GM12878 (cell line): ENCODE results near the gene COL9A1. TPM values are rescaled to one million over a fixed set of nuclear protein-coding genes. Genes with fewer than 3 reads are reported as not detected.

Experiments used
- ATAC-seq: fragments of 200-7000 bp; cut with Tn5 transposase; 3 replicates; pipeline ENCODE4 v1.9.1; 2020; ENCODE audit warnings: mild to moderate bottlenecking, moderate library complexity
- BruUV-seq: library from RNA; stranded (reverse); fragments of 400-500 nt; replicated peaks from 2 replicates; lab custom pipeline; 2021; lab: Mats Ljungman, UMichigan
- CTCF ChIA-PET: fragments of 300-600 bp; sonication (Branson Sonifier 250); formaldehyde crosslinking; extraction: SDS; loops from one replicate; lab custom pipeline; 2021; ENCODE audit warnings: inconsistent platforms; lab: Yijun Ruan, JAX
- POLR2A ChIA-PET: fragments of 350-600 bp; formaldehyde crosslinking; extraction: SDS; loops from one replicate; lab custom pipeline; 2021; ENCODE audit warnings: inconsistent platforms; lab: Charles Lee
- RAD21 ChIA-PET: fragments of 300-600 bp; sonication (Branson Sonifier 250); formaldehyde crosslinking; loops from one replicate; lab custom pipeline; 2023; ENCODE audit warnings: antibody characterized with exemption; ENCODE audit not compliant: unreplicated experiment; lab: Charles Lee
- SMC1A ChIA-PET: fragments of 300-600 bp; sonication (Branson Sonifier 250); formaldehyde crosslinking; loops from one replicate; lab custom pipeline; 2023; ENCODE audit not compliant: unreplicated experiment, uncharacterized antibody; lab: Charles Lee
- DNase-seq: peaks from one replicate; pipeline ENCODE4 v3.0.0-alpha.2; 2011; ENCODE audit warnings: low read depth, low spot score
- FAIRE-seq: peaks from 3 replicates; lab custom pipeline; 2011; peaks lifted over from hg19 to GRCh38; lab: Jason Lieb, UNC
- H2AFZ ChIP-seq: 2 replicates; pipeline ENCODE4 v1.6.0; 2011; ENCODE audit warnings: low read depth, low read length, control low read depth; ENCODE audit not compliant: control insufficient read depth
- H3K27ac ChIP-seq: 2 replicates; pipeline ENCODE4 v1.5.1; 2011; ENCODE audit warnings: control low read depth; ENCODE audit not compliant: control insufficient read depth, insufficient read depth
- H3K27me3 ChIP-seq, 2 experiments: replicated peaks in 1 of 2; 2 replicates each; pipeline versions ENCODE4 v1.6.0 to v1.6.1; 2011; ENCODE audit warnings: low read length in 1 of 2; ENCODE audit not compliant: control insufficient read depth in 2 of 2, insufficient read depth in 2 of 2
- H3K36me3 ChIP-seq, 2 experiments: 2 replicates each; pipeline ENCODE4 v1.5.1; 2011; ENCODE audit warnings: low read length in 1 of 2; ENCODE audit not compliant: control insufficient read depth in 2 of 2, insufficient read depth in 2 of 2
- H3K4me1 ChIP-seq: 2 replicates; pipeline ENCODE4 v1.6.1; 2011; ENCODE audit warnings: mild to moderate bottlenecking, low read length, moderate library complexity, mixed read lengths; ENCODE audit not compliant: control insufficient read depth, insufficient read depth
- H3K4me2 ChIP-seq: 2 replicates; pipeline ENCODE4 v1.6.0; 2011; ENCODE audit warnings: control low read depth; ENCODE audit not compliant: control insufficient read depth, insufficient read depth
- H3K4me3 ChIP-seq: fragments of 200-600 bp; sonication (generic); 2 replicates; pipeline ENCODE4 v1.5.1; 2016
- H3K79me2 ChIP-seq: 2 replicates; pipeline ENCODE4 v1.6.0; 2011; ENCODE audit warnings: low read length; ENCODE audit not compliant: control insufficient read depth, insufficient read depth
- H3K9ac ChIP-seq: 2 replicates; pipeline ENCODE4 v1.8.0; 2011; ENCODE audit warnings: low read length, control low read depth, mixed read lengths; ENCODE audit not compliant: control insufficient read depth, insufficient read depth
- H3K9me3 ChIP-seq: replicated peaks from 3 replicates; pipeline ENCODE4 v1.5.1; 2011; ENCODE audit warnings: mild to moderate bottlenecking, low read length; ENCODE audit not compliant: control insufficient read depth, insufficient read depth
- H4K20me1 ChIP-seq: 2 replicates; pipeline ENCODE4 v1.6.0; 2011; ENCODE audit not compliant: control insufficient read depth, insufficient read depth
- BCL11A ChIP-seq: IDR thresholded peaks from 2 replicates; pipeline ENCODE4 v1.6.1; 2011; ENCODE audit warnings: low read depth, low read length
- POLR2AphosphoS5 ChIP-seq: IDR thresholded peaks from 2 replicates; pipeline ENCODE4 v1.6.1; 2011; ENCODE audit warnings: mild to moderate bottlenecking, low read length, inconsistent platforms
- RAD21 ChIP-seq: IDR thresholded peaks from 2 replicates; pipeline ENCODE4 v1.6.1; 2011; ENCODE audit warnings: mild to moderate bottlenecking, low read depth, low read length, moderate library complexity; ENCODE audit not compliant: insufficient read depth
- WGBS: methylation state at CpG from one replicate; pipeline ENCODE4 v1.1.6; 2016; ENCODE audit warnings: low lambda C conversion rate; ENCODE audit not compliant: insufficient replicate concordance, insufficient coverage; ENCODE audit errors: missing lambda C conversion rate; 5-methylcytosine and 5-hydroxymethylcytosine counted together
- in situ Hi-C: fragments of 300-500 bp; cut with MboI; formaldehyde crosslinking; loops from 9 replicates; pipeline ENCODE4 v1.14.3; 2018; ENCODE audit warnings: mixed read lengths
- intact Hi-C: fragments of 100-400 bp; cut with micrococcal nuclease; formaldehyde crosslinking; loops from one replicate; pipeline ENCODE4 v1.14.2; 2022; ENCODE audit not compliant: unreplicated experiment
- polyA plus RNA-seq, 11 experiments: library from polyadenylated mRNA; depleted of rRNA in 4 of 11; unstranded in 6 of 11; stranded (reverse) in 5 of 11; fragments of >200 nt; fragmentation: Nextera tagmentation in 4 of 11; fragmentation: Illumina TruSeq in 1 of 11; extraction: Ambion mirVana in 4 of 11; extraction: Trizol in 1 of 11; gene quantifications; 1 replicate in 1 of 11; 2 replicates in 10 of 11; pipeline versions ENCODE4 v1.2.1 to v1.2.3, GENCODE V29; 2011 to 2016; ENCODE audit warnings: inconsistent platforms in 2 of 11, missing spikeins in 2 of 11, low read depth in 1 of 11
- total RNA-seq, 4 experiments: library from RNA; depleted of rRNA in 3 of 4; stranded (reverse); fragments of >200 nt in 3 of 4; fragmentation: Illumina TruSeq in 1 of 4; extraction: Trizol in 1 of 4; gene quantifications; 2 replicates each; pipeline versions ENCODE4 v1.2.1 to v1.2.3, GENCODE V29; 2013 to 2021
- TF ChIP-seq, protein P1 (sequence below), 3 experiments: IDR thresholded peaks in 2 of 3; conservative IDR thresholded peaks in 1 of 3; 2 replicates each; pipeline ENCODE4 v1.5.1; 2011; ENCODE audit warnings: low read depth in 3 of 3, low read length in 3 of 3, mild to moderate bottlenecking in 3 of 3, control low read depth in 2 of 3, moderate library complexity in 2 of 3, inconsistent platforms in 1 of 3, mixed read lengths in 1 of 3; ENCODE audit not compliant: control insufficient read depth in 2 of 3, insufficient read depth in 1 of 3; ENCODE audit errors: extremely low read depth in 1 of 3
- TF ChIP-seq, protein P2 (sequence below): fragments of 450-650 bp; formaldehyde crosslinking; IDR thresholded peaks from 2 replicates; pipeline ENCODE4 v1.5.0; 2022; ENCODE audit warnings: mild to moderate bottlenecking, missing genetic modification characterization

Gene COL9A1
- total and polyA plus RNA-seq, 10 of the 15 experiments (the other 5 are each of a cell fraction or from before 2014, with no cell fraction given) = not detected

DNA sequence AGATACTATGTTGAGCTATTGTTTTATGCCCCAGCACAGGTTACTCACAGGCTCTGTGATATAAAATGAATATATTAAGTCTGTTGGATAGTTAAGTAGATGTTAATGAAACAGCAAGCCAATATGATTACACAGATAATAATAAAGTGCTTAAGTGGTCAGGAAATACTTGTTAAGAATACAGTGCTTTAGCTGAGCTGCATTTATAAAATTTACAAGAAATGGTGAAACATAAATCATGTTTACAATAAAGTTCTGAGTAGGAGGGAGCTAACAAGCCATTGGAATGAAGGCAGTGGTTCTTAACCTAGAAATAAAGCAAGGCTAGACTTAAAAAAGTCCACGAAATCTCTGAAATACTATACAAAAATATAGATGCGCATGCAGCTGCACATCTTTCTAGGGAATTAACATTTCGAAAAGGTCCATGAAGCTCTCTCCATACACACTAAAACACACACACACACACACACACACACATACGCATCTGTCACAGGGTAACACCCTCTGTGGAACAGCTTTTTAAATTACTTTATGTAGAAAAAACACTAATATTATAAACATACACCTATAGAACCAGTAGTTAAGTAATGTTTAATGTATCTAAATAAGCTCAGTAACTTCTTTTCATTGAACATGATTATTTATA lies 87.3 kb downstream of the COL9A1 start:
- ATAC-seq = no peak

DNA sequence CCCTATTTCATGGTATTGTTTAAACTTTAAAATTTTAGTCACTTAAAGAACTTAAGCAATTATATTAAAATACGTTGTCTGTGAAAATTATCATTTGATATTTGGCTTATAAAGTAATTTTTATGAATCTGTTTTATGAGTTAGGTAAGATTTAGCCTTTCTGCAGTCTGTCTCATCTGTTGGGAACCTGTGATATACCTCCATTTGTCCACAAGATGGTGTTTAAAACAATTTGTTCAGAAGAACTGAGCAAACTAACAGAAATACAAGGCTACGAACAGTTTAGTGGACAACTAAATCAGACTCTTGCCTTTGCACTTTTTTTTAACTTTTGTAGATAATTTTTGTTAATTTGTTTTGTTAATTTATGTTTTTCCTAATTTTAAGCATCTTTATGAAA lies 92.4 kb downstream of the COL9A1 start:
- 93% methylated on average over 2 of the region's 2 CpGs for WGBS
- ATAC-seq (peak; percentile 62), FAIRE-seq (no peak)
- intact Hi-C loops (no loop called here), in situ Hi-C loops (no loop called here)
- Histone ChIP-seq H3K36me3 (peaks cover 0 to 2% of the 10 kb centered on the region in 2 experiments; a peak in 3 of 4 replicates), H3K4me3 (no peak overlapping the region), H3K9me3 (no peaks in the 10 kb centered on the region)
- TF ChIP-seq, protein P1, sequence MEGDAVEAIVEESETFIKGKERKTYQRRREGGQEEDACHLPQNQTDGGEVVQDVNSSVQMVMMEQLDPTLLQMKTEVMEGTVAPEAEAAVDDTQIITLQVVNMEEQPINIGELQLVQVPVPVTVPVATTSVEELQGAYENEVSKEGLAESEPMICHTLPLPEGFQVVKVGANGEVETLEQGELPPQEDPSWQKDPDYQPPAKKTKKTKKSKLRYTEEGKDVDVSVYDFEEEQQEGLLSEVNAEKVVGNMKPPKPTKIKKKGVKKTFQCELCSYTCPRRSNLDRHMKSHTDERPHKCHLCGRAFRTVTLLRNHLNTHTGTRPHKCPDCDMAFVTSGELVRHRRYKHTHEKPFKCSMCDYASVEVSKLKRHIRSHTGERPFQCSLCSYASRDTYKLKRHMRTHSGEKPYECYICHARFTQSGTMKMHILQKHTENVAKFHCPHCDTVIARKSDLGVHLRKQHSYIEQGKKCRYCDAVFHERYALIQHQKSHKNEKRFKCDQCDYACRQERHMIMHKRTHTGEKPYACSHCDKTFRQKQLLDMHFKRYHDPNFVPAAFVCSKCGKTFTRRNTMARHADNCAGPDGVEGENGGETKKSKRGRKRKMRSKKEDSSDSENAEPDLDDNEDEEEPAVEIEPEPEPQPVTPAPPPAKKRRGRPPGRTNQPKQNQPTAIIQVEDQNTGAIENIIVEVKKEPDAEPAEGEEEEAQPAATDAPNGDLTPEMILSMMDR (IDR thresholded peaks at IDR 0.05 in 2 of 3, conservative IDR thresholded peaks at IDR 0.05 in 1 of 3; ENCODE audit: control insufficient read depth in 2 of 3, extremely low read depth in 1 of 3, insufficient read depth in 1 of 3, low read depth in 3 of 3, low read length in 3 of 3) = peak; percentile 8 to 37 (median 30); a peak in 4 of 6 replicates
- TF ChIP-seq BCL11A = no peak
- TF ChIP-seq, protein P2, sequence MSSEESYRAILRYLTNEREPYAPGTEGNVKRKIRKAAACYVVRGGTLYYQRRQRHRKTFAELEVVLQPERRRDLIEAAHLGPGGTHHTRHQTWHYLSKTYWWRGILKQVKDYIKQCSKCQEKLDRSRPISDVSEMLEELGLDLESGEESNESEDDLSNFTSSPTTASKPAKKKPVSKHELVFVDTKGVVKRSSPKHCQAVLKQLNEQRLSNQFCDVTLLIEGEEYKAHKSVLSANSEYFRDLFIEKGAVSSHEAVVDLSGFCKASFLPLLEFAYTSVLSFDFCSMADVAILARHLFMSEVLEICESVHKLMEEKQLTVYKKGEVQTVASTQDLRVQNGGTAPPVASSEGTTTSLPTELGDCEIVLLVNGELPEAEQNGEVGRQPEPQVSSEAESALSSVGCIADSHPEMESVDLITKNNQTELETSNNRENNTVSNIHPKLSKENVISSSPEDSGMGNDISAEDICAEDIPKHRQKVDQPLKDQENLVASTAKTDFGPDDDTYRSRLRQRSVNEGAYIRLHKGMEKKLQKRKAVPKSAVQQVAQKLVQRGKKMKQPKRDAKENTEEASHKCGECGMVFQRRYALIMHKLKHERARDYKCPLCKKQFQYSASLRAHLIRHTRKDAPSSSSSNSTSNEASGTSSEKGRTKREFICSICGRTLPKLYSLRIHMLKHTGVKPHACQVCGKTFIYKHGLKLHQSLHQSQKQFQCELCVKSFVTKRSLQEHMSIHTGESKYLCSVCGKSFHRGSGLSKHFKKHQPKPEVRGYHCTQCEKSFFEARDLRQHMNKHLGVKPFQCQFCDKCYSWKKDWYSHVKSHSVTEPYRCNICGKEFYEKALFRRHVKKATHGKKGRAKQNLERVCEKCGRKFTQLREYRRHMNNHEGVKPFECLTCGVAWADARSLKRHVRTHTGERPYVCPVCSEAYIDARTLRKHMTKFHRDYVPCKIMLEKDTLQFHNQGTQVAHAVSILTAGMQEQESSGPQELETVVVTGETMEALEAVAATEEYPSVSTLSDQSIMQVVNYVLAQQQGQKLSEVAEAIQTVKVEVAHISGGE = no peak
- 0 out of 2 replicates have a peak, but pooled peaks have one; percentile 9 for TF ChIP-seq RAD21
- TF ChIP-seq, all 136 proteins: peak for 2
- DNase-seq = no peak
- Histone ChIP-seq H3K79me2 (no peaks in the 10 kb centered on the region), H3K27ac (no peak overlapping the region), H3K27me3 (no peaks in the 10 kb centered on the region), H3K9ac (no peak overlapping the region), H3K4me2 (no peak overlapping the region), H3K4me1 (no peaks in the 10 kb centered on the region), H2AFZ (no peak overlapping the region), H4K20me1 (no peaks in the 10 kb centered on the region)
- RAD21 ChIA-PET = interaction anchor here (2.3 kb wide), 1 partner anchor 10 kb away, joined by 7 read pairs; no protein-coding TSS in a partner anchor
- no TSS peak for BruUV-seq
- SMC1A ChIA-PET = interaction anchor here (0.7 kb wide), 1 partner anchor 63 kb away, joined by 3 read pairs; no protein-coding TSS in a partner anchor
- CTCF ChIA-PET = interaction anchor here (3.2 kb wide), 1 partner anchor 11 kb away, joined by 30 read pairs; no protein-coding TSS in a partner anchor
- POLR2A ChIA-PET = no interaction called here

More for the DNA sequence above, 87.3 kb downstream of the COL9A1 start:
- Histone ChIP-seq H3K4me1 (no peaks in the 10 kb centered on the region), H3K27me3 (no peaks in the 10 kb centered on the region), H3K36me3 (no peaks in the 10 kb centered on the region), H3K9me3 (no peaks in the 10 kb centered on the region), H2AFZ (no peak overlapping the region), H3K4me3 (no peak overlapping the region), H3K27ac (no peak overlapping the region), H3K79me2 (no peaks in the 10 kb centered on the region), H3K9ac (no peak overlapping the region), H3K4me2 (no peak overlapping the region), H4K20me1 (no peaks in the 10 kb centered on the region)
- 52% methylated on average over 4 of the region's 4 CpGs for WGBS
- RAD21 ChIA-PET = no interaction called here
- POLR2A ChIA-PET = no interaction called here
- intact Hi-C loops = no loop called here
- FAIRE-seq (peak; percentile 35), DNase-seq (no peak)
- CTCF ChIA-PET = interaction anchor here (0.5 to 2.1 kb wide), 7 partner anchors 15 to 154 kb away, joined by 3 to 5 read pairs (median 4); no protein-coding TSS in a partner anchor
- in situ Hi-C loops = no loop called here
- no TSS peak for BruUV-seq
- SMC1A ChIA-PET = interaction anchor here (0.6 to 1.4 kb wide), 3 partner anchors 77 to 154 kb away, joined by 3 read pairs; no protein-coding TSS in a partner anchor
- no peak for TF ChIP-seq POLR2AphosphoS5
